BJ (cell line): ENCODE results near the gene ABHD4. TPM values are rescaled to one million over a fixed set of nuclear protein-coding genes. Genes with fewer than 3 reads are reported as not detected.

ENCODE experiments used
- CTCF ChIA-PET: fragments of 350-600 bp; formaldehyde crosslinking; extraction: SDS; loops from one replicate; lab custom pipeline; 2021; ENCODE audit warnings: antibody characterized with exemption, inconsistent platforms; lab: Yijun Ruan, JAX
- POLR2A ChIA-PET: fragments of 300-600 bp; sonication (Branson Sonifier 250); formaldehyde crosslinking; extraction: SDS; loops from one replicate; lab custom pipeline; 2021; ENCODE audit warnings: antibody characterized with exemption; lab: Charles Lee
- DNase-seq: peaks from one replicate; pipeline ENCODE4 v3.0.0-alpha.2; 2011; ENCODE audit warnings: low read depth
- H3K27me3 ChIP-seq: 2 replicates; pipeline ENCODE4 v1.6.0; 2011; ENCODE audit warnings: low read length; ENCODE audit not compliant: control insufficient read depth, insufficient read depth
- H3K36me3 ChIP-seq: 2 replicates; pipeline ENCODE4 v1.5.1; 2011; ENCODE audit warnings: low read length; ENCODE audit not compliant: control insufficient read depth, insufficient read depth
- H3K4me3 ChIP-seq: 2 replicates; pipeline ENCODE4 v1.5.1; 2011; ENCODE audit warnings: low read depth, mild to moderate bottlenecking, control low read depth, low read length
- polyA plus RNA-seq: library from polyadenylated mRNA; depleted of rRNA; stranded (reverse); fragments of >200 nt; gene quantifications from 2 replicates; pipeline ENCODE4 v1.2.3, GENCODE V29; 2011
- TF ChIP-seq, protein P1 (sequence below): IDR thresholded peaks from 2 replicates; pipeline ENCODE4 v1.5.1; 2011; ENCODE audit warnings: low read depth, mild to moderate bottlenecking, control low read depth, inconsistent platforms, low read length, moderate library complexity; ENCODE audit not compliant: insufficient read depth

ABHD4 gene
- polyA plus RNA-seq, 1 experiment = 115 TPM

DNA sequence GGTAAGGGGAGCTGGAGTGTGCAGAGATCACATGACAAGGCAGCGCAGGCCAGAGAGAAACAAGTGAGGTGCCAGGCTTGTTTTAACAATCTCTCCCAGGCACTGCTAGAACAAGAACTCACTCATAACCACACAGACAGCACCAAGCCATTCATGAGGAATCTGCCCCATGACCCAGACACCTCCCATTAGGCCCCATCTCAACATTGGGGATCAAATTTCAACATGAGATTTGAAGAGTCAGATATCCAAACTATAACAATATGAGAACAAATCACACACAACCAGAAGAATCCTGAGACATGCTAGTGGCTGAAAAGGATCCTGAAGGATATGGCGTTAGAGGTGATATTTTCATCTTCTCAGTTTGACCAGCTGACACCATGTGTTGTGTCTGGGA is 24.2 kb downstream of the ABHD4 start:
- H3K36me3 ChIP-seq = no peaks in the 10 kb centered on the region
- no peaks in the 10 kb centered on the region for H3K27me3 ChIP-seq
- H3K4me3 ChIP-seq = no peak overlapping the region
- ChIA-PET CTCF (no interaction called here), POLR2A (no interaction called here)
- TF ChIP-seq, protein P1, sequence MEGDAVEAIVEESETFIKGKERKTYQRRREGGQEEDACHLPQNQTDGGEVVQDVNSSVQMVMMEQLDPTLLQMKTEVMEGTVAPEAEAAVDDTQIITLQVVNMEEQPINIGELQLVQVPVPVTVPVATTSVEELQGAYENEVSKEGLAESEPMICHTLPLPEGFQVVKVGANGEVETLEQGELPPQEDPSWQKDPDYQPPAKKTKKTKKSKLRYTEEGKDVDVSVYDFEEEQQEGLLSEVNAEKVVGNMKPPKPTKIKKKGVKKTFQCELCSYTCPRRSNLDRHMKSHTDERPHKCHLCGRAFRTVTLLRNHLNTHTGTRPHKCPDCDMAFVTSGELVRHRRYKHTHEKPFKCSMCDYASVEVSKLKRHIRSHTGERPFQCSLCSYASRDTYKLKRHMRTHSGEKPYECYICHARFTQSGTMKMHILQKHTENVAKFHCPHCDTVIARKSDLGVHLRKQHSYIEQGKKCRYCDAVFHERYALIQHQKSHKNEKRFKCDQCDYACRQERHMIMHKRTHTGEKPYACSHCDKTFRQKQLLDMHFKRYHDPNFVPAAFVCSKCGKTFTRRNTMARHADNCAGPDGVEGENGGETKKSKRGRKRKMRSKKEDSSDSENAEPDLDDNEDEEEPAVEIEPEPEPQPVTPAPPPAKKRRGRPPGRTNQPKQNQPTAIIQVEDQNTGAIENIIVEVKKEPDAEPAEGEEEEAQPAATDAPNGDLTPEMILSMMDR = no peak
- DNase-seq = no peak

DNA sequence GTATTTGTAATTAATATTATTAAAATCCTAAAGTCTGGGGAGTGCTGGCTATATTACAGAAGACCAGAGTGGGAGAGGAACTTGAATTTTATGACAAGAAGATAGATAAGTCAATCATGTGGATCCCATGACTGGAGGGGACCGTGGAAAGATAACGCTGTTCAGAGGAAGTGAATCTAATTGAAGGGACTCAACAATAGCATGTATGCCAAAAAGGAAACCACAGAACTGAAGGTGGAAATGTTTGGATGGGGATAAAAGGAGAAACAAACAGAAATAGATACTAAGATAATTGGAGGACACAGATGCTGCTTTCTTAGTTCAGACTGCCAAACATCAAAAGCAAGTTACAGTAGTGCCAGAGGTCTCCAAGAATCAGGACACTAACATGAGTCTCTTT is 24.9 kb downstream of the ABHD4 start:
- CTCF ChIA-PET = no interaction called here
- no peaks in the 10 kb centered on the region for H3K36me3 ChIP-seq

DNA sequence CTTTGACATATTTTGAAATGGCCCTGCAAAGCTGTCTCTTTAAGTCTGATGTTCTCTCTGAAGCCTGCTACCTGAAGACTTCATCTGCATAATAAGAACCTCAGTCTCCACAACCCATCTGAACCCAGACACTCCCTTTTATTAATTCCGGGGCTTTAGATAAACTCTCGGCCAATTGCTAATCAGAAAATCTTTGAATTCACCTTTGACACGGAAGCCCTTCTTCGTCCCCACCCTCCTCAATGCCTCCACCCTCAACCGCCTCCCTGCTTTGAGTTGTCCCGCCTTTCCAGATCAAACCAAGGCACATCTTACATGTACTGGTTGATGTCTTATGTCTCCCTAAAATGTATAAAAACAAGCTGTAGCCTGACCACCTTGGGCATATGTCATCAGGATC is 28.5 kb downstream of the ABHD4 start:
- Histone ChIP-seq H3K36me3 (no peaks in the 10 kb centered on the region), H3K4me3 (no peak overlapping the region), H3K27me3 (no peaks in the 10 kb centered on the region)
- CTCF ChIA-PET = interaction anchor here (1.0 to 1.1 kb wide), 2 partner anchors 9 to 15 kb away, joined by 3 to 4 read pairs; no protein-coding TSS in a partner anchor
- TF ChIP-seq, protein P1 = no peak
- no peak for DNase-seq
- POLR2A ChIA-PET = no interaction called here

More for the DNA sequence above, 24.9 kb downstream of the ABHD4 start:
- POLR2A ChIA-PET = no interaction called here
- no peak for DNase-seq
- Histone ChIP-seq H3K27me3 (no peaks in the 10 kb centered on the region), H3K4me3 (no peak overlapping the region)
- TF ChIP-seq, protein P1 = no peak

DNA sequence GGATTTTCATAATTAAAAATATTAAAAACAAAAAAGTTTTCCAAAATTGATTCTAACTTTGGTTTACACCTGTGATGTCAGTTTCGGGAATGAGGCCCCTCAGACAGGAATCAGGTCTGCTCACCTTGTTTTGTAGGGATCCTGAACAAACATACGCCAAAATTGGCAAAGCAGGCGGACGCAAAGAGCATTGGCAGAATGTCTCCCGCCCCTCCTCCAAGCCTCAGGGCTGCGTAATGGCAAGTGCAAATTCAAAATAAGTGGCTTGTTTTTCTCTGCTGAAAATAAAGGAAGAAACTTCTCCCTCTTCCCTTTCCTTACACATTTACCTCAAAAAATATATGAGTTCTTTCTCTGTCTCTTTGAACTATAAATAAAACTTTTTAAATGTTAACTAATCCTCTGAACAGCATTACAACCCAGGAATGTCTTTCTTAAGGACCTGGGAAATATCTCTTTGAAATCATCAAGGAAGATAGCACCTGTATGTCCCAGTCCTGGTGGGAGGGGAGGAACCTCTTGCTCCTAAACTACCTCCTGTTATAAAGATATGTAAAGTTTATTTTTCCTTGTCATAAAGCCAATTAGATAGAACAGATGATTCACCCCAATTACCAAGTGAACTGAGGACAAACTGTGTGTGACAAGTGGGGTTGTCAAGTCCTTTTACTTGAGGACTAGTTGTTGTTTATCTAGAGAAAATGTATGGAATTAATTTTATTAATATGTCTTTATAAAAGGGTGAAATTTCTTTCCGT is 29.6 kb downstream of the ABHD4 start:
- TF ChIP-seq, protein P1 = no peak
- Histone ChIP-seq H3K27me3 (peaks cover 3% of the 10 kb centered on the region; the same call in 1 of the 2 replicates), H3K36me3 (no peaks in the 10 kb centered on the region), H3K4me3 (no peak overlapping the region)
- no peak for DNase-seq
- ChIA-PET CTCF (no interaction called here), POLR2A (no interaction called here)

DNA sequence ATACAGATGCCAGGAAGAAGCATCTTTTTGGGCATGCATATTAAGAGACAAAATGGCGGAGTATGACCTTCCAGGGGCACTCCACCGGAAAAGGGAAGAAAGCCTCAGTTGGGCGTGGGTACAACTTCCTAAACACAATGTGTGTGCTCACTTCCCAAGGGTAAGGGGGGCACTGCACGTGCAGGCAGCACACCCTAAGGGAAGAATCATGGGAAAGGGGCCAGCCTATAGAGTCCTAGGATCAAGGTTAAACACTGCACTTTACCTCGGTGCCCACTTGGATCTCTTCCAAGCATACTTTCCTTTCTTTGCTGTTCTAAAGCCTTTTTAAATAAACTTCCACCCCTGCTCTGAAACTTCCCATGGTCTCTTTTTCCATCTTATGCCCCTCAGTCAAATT is 31.3 kb downstream of the ABHD4 start:
- no peak for DNase-seq
- H3K36me3 ChIP-seq = no peaks in the 10 kb centered on the region
- CTCF ChIA-PET = no interaction called here
- peaks cover 3% of the 10 kb centered on the region; the same call in 1 of the 2 replicates for H3K27me3 ChIP-seq
- TF ChIP-seq, protein P1 = no peak
- H3K4me3 ChIP-seq = no peak overlapping the region
- POLR2A ChIA-PET = no interaction called here
